RWPE1 (cell line): Measurements from ENCODE around the gene TMOD3.

Source experiments
- CTCF ChIA-PET: fragments of 350-600 bp; sonication (Branson Sonifier 250); formaldehyde crosslinking; extraction: SDS; loops from one replicate; lab custom pipeline; 2021; lab: Yijun Ruan, JAX
- POLR2A ChIA-PET: fragments of 400-600 bp; formaldehyde crosslinking; extraction: SDS; loops from one replicate; lab custom pipeline; 2020; ENCODE audit warnings: antibody characterized with exemption; ENCODE audit not compliant: low non-redundant PET; lab: Yijun Ruan, JAX
- DNase-seq: peaks from one replicate; pipeline ENCODE4 v3.0.0; 2012; ENCODE audit warnings: low spot score
- H3K27ac ChIP-seq: fragments of 450-650 bp; 2 replicates; pipeline ENCODE4 v1.5.1; 2017
- TF ChIP-seq, protein P1 (sequence below): fragments of 450-650 bp; conservative IDR thresholded peaks from 2 replicates; pipeline ENCODE4 v1.5.1; 2017; ENCODE audit warnings: low read depth, mild to moderate bottlenecking

TMOD3 gene

DNA sequence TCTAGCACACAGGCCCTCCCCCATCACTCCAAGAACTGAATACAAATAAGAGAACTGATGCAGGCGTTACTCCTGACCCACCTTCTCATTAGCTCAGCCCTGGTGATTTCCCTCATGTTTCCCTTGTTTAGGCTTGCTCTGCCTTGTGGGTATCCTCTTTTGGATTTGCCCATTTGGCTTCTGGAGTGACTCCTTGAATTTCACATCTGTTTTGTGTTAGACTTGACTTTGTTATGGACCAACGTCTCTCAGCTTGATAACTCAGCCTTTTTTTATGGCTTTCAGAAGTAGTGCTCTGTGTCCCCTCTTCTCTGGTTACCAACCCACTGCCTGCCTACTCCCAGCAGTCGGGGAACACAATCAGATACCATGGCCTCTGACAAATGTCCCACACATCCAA is 11.3 kb upstream of the TMOD3 start:
- CTCF ChIA-PET = no interaction called here
- no peak for DNase-seq

DNA sequence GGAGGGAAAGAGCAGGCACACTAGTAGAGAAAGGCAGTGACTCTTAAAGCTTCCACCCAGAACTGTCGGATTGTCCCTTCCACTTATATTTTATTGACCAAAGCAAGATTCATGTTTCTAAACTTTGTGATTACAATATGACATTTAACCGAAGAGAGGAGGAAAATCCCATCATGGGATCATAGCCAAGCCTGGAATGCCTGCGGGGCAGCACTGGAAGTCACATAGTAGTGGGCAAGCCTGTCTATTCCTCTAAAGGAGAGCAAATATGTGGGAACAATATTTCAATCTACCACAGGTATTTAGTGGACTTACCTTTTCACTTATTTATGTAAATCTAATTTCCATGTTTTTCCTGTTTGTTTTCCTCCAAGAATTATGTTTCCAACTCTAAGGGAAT is 3.8 kb upstream of the TMOD3 start:
- no peak for DNase-seq
- ChIA-PET POLR2A (no interaction called here), CTCF (interaction anchor here (0.5 to 1.1 kb wide), 4 partner anchors 24 to 256 kb away, joined by 3 to 11 read pairs (median 4); no protein-coding TSS in a partner anchor)
- no peak overlapping the region for H3K27ac ChIP-seq
- TF ChIP-seq, protein P1, sequence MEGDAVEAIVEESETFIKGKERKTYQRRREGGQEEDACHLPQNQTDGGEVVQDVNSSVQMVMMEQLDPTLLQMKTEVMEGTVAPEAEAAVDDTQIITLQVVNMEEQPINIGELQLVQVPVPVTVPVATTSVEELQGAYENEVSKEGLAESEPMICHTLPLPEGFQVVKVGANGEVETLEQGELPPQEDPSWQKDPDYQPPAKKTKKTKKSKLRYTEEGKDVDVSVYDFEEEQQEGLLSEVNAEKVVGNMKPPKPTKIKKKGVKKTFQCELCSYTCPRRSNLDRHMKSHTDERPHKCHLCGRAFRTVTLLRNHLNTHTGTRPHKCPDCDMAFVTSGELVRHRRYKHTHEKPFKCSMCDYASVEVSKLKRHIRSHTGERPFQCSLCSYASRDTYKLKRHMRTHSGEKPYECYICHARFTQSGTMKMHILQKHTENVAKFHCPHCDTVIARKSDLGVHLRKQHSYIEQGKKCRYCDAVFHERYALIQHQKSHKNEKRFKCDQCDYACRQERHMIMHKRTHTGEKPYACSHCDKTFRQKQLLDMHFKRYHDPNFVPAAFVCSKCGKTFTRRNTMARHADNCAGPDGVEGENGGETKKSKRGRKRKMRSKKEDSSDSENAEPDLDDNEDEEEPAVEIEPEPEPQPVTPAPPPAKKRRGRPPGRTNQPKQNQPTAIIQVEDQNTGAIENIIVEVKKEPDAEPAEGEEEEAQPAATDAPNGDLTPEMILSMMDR = no peak

More for the DNA sequence above, 11.3 kb upstream of the TMOD3 start:
- POLR2A ChIA-PET = no interaction called here
- TF ChIP-seq, protein P1 = no peak
- H3K27ac ChIP-seq = no peak overlapping the region

DNA sequence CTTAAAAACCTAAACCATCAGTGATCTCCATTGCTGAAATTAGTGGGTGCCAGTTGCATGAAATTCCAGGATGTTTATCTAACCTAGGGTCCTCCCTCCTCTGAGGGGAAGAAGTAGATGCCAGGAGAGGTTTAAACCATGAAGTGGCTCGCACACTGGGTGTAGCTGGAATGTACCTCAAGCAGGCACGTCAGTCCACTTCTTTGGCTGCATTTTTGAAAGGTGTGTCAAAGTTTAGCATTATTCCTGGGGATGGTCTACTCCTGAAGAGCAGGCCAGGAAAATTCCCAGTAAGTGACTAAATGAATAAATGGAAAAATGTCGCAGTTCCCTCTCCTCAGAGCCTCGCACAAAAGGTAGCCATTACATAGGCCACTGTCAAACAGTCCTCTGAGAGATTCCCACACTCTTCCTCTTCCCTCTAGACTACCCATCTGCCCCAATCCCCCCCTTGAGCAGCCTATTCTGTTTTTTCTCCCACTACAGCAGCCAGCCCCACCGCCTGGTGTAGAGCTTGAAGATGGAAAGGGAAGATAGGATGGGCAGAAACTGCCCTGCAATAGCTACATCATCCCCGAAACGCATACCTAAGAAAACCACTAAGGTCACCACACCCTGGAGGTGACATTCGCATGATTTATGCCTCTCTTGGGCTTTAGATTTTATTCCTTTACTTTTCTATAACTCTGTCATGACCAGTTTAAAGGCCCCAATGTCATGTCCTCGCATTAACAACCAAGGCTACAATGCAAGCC is 655 bp upstream of the TMOD3 start:
- CTCF ChIA-PET = interaction anchor here (0.6 kb wide), 1 partner anchor 661 kb away, joined by 4 read pairs; no protein-coding TSS in a partner anchor
- DNase-seq = peak; percentile 86
- TF ChIP-seq, protein P1 = no peak
- peak overlapping the region; percentile 94 for H3K27ac ChIP-seq
- POLR2A ChIA-PET = interaction anchor here (0.6 kb wide), 1 partner anchor 206 kb away, joined by 3 read pairs; the partner anchor contains the start of gene DMXL2

DNA sequence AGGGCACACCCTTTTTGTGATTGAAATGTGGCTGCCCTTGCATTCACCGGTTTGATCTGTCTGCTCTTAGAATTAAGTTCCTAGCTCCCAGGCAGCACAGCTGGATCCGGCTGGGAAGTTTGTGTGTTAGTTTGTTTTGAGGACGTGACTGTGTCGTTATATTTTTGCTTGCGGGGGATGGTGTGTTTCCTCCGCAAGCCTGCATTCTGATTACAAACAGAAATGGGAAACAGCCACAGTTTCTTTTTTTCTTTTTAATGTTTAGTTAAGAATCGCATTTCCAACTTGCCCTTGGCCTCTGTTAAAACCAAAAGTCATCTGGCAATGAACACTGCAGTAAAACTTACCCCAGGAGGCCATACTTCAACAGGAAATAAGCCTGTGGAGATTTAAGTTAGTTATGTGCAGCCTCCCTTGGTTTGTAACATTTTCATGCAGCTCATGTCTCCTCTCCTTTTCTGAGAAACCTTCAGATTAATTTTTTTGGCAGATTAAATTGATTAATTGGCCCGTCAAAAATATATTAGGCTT is 888 bp downstream of the TMOD3 start:
- POLR2A ChIA-PET = no interaction called here
- no peak for DNase-seq
- CTCF ChIA-PET = interaction anchor here (0.7 kb wide), 1 partner anchor 47 kb away, joined by 3 read pairs; no protein-coding TSS in a partner anchor
- TF ChIP-seq, protein P1 = no peak
- H3K27ac ChIP-seq = peak overlapping the region; percentile 94

DNA sequence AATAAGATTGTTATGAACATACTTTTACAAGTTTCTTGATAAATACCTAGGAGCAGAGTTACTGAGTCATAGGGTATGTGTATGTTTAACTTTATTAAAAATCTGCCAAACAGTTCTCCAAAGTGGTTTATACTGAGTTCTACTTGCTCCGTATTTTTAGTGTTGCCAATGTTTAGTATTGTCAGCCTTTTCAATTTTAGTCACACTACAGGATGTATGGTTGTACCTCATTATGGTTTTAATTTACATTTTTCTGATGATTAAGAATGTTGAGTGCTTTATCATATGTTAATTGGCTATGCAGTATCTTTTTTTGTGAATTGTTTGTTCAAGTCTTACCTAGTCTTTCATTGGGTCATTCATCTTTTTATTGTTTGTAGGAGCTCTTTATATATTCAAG is 4.3 kb downstream of the TMOD3 start:
- ChIA-PET CTCF (interaction anchor here (0.6 kb wide), 1 partner anchor 197 kb away, joined by 3 read pairs; no protein-coding TSS in a partner anchor), POLR2A (no interaction called here)
- TF ChIP-seq, protein P1 = no peak
- DNase-seq = no peak
- H3K27ac ChIP-seq = no peak overlapping the region

DNA sequence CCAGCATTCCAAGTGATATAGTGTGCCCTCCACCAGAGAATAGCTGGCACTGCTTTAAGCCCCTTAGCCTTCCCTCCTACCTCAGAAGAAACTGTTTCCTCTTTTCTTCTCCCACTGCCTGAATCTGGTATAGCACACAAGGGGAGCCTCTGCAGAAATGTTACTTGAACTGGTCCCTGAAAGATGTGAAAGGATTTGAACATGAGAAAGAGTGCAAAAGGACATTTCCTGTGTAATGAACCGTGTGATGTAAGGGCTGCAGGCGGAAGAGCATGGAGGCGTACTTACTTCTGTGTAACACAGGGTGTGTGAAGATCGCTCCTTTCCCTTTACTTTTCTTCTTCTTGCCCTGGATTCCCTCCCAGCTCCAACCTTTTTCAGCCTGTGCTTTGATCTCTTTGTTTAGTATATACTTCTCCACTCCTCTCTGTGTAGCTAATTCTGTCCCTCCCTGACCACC is 8.4 kb downstream of the TMOD3 start:
- TF ChIP-seq, protein P1 = no peak
- DNase-seq = no peak
- CTCF ChIA-PET = interaction anchor here (0.7 kb wide), 1 partner anchor 77 kb away, joined by 3 read pairs; no protein-coding TSS in a partner anchor
- no peak overlapping the region for H3K27ac ChIP-seq
- POLR2A ChIA-PET = no interaction called here
